NCI-H510A treated with DMSO at 0.1 percent for 48 hours (cell line): ENCODE measurements around the gene RPH3AL.

Experiments used
- DNase-seq: peaks from one replicate; lab custom pipeline; 2025; lab: John Stamatoyannopoulos, UW

Gene RPH3AL

DNA sequence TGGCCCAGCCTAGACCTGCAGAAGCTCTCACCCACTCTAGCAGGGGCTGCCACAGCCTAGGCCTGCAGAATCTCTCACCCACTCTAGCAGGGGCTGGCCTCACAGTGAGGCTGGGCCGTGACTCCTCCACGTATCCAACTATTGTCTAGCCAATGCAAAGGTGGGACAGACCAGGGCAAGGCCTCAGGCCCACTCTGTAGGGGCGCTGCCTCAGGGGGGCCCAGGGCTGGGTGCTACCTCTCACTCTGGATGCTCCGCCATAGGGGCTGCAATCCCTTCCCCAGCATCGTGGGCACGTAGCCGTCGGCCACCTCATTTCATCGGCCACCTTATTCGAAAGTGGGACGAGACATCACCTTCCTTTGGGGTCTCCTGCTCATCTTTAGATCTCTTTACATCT, 51.7 kb downstream of the RPH3AL start:
- no peak for DNase-seq

DNA sequence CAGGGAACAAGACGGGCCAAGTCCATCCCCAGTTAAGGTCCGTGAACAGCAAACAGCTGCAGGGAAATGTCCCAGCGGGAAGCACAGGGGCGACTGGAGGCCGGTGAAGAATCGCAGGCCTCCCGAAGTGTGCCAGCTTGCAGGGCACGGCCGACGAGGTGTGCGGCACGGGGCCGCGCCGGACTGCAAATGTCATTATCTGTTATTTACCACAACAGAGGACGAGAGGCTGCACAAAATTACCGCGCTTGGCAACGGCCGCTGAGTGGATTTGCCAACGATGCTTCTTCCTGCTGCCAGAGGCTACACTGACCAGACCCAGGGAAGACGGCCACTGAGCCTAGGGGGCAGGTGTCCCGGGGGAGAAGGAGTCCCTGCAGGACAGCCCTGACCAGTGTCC, 53.1 kb downstream of the RPH3AL start:
- no peak for DNase-seq

DNA sequence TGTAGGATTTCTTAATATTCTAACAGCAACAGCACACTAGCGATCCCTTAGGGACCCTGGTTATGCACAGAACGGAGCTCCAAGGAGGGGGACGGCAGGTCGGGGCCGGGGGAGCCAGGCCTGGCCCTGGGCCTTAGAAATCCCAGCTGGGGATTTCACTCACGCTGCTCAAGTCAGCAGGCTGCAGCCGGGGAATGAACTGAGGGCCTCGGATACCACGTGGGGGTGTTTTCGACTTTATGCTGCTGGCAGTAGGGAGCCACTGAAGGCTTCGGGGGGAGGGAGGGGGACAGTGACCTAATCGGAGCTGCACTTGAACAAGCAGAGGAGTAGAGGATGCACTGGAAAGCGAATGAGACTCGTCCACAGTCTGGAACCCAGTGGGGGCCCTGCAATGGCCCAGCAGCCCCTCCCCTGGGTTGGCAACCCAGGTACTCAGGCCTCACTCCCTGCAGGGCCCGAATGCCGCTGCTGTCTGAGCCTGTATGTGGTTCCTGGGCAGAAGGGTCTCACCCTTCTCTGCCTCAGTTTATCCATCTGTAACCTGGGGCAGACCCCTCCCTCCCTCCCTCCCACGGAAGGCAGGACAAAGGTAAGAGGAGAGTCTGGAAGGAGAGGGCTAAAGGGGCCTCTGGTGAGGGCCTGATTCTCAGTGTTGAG, 53.7 kb downstream of the RPH3AL start:
- no peak for DNase-seq

- no peak for DNase-seq
Measured at GRCh38 chr17:297758-298157, 54.8 kb downstream of the RPH3AL start.

DNA sequence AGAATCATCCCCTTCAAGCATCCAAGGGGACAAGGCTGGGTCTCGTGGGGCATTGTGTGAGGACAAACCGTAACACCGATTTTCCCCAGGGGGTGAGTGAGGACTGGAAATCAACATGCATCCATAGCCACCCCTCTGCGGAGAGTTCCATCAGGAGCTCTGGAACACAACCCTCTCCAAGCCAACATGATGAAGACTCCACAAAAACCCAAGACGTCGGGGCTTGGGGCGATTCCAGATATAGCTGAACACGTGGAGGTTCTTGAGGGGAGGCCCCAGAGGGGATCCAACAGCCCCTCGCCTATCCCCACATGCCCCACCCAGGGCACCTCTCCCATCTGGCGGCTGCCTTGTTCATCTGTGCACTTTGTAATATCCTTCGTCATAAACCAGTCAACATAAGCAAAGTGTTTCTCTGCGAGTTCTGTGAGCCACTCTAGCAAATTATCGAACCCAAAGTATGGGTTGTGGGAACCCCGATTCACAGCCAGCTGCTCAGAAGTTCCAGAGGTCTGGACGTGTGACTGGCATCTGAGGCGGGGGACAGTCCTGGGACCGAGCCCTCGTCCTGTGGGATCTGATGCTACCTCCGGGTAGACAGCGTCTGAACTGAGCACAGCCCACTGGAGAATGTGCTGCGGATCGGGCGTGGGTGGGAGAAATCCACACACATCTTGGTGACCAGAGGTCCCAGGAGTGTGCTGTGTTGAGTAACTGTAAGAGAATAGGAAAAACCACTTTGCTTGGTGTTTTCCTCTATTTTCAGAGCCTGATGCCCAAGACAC, 55.5 kb downstream of the RPH3AL start:
- DNase-seq = no peak

DNA sequence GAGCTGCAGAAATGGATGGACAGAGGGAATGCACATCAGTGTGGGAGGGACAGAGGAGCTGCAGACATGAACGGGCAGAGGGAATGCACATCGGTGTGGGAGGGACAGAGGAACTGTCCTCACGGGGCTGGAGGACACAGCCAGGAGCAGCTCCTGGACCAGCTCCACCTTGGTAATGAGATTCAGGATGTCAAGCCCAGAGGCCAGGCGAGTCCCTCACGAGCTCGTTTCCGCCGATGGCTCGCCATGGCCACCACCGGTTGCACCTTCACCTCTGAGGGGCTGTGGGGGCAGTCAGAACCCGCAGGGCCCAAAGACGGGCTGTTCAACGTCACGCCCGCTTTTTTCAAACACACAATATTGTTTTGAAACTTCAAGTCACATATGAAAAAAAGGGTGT, 56.2 kb downstream of the RPH3AL start:
- no peak for DNase-seq

DNA sequence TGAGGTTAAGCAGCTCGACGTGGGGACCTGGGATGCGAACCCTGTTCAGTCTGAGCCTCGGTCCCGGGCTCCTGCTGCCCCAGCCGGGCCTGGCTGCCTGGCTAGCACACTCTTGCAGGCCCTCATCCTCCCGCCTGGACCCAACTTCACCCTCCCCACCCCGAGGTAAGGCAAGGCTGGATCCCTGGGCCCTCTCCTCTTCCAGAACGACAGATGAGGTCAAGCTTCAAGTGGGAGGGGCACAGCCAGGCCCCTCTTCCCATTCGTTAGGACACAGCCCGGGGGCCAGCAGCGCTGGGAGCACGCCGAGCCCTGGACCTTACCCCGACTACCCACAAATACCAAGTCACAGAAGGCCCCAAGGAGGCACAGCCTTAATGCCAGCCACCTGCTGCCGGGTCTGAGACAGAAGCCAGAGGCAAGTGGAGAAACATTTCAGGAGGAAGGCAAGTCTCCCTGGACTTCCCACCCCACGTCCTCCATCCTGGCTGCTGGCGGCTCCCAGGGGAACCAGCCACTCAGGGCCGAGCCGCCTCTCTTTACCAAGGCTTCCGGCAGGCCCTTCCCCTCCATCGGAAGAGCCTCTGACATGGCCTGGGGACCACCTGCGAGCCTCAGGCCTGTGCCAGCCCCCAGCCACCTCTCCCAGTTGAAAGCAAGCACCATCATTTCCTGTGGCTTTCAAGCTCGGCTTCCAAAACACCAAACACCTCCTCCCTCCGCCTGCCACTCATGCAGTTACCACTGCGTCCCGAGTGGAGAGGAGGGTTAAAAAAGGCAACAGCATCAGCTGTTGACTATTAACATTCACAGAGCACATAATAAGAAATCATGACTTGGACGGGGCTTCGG, 59.9 kb downstream of the RPH3AL start:
- no peak for DNase-seq

- no peak for DNase-seq
Measured at GRCh38 chr17:292016-292415, 60.6 kb downstream of the RPH3AL start.

GRCh38 chr17:291587-291986, 61.0 kb downstream of the RPH3AL start:
- DNase-seq = no peak

GRCh38 chr17:290626-291025, 62.0 kb downstream of the RPH3AL start:
- no peak for DNase-seq

DNA sequence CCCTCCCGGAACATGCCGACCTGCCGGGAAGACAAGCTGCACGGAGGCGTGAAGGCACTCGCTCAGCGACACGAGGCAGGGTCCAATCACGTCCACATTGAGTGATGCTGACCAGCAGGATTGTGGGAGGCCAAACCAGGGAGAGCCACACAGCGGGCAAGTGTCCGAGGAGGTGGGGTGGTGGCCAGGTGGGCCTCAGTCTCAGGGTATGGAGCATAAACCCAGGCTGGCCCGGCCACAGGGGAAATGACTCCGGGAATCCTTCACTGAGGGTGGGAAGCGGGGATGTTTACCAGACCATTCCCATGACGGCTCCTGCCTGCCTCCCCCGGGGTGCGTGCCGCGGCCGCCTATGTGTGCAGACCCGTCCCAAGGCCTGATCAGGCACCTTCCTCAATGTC, 62.5 kb downstream of the RPH3AL start:
- DNase-seq = no peak

DNA sequence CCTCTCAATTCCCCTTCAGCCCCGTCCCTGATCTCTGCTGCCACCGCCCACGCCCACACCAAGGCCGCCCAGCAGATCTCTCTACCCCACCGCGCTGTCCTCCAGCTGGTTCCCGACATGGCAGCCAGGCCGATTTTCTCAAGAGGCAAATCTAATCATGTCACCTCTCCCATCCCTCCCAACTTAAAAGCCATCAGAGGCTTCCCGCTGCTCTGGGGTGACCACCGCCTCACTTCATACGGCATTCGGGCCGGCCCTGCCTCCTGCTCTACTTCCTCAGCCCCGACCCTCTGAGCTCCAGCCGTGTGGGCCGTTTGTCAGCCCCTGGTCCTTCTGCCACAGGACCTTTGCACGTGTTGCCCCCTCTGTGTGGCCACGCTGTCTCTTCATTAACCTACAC, 63.2 kb downstream of the RPH3AL start:
- DNase-seq = no peak

- DNase-seq = no peak
Measured at GRCh38 chr17:288802-289356, 63.7 kb downstream of the RPH3AL start.

DNA sequence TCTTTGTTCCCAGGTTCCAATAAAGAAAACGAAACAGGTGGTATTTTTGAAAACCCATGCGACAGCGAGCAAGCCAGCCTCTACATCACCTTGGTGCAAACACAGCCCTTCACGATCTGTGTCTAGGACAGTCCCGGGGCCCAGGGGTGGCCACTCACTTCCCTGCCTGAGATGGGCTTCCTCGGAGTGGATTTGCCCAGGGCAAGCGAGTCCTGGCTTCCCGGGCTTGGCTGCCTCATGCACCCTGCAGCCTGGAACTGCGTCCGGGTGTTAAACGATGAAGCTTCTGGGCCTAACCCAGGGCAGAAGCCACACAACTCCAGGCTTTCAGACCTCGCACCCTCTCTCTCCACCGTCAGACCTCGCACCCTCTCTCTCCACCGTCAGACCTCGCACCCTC, 66.0 kb downstream of the RPH3AL start:
- no peak for DNase-seq

GRCh38 chr17:285751-286422, 66.7 kb downstream of the RPH3AL start:
- DNase-seq = no peak

DNA sequence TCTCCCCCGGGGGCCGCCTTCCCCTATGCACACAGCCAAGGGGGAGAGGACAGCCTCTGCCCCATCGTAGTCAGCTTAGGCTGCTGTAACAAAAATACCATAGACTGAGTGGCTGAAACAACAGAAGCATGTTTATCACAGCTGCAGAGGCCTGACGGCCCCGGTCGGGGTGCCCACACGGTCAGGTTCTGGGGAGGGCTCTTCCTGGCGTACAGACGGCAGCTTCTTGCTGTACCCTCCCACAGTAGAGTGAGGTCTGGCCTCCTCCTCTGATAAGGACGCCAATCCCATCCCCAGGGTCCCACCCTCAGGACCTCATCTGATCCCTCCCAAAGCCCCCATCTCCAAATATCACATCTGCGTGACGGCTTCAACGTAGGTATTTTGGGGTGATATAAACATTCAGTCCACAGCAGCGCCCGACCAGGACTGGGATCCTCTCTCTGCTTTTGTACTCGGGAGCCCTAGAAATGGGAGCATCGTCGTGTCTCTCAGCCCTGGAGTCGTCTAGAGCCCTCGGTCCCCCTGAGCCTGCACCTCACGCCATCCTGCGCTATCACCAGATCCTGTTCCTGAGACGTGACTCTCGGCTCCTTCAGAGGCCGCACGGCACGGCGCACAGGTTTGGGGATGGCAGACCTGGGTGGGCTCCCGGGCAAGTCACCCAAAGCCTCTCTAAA, 67.8 kb downstream of the RPH3AL start:
- no peak for DNase-seq

DNA sequence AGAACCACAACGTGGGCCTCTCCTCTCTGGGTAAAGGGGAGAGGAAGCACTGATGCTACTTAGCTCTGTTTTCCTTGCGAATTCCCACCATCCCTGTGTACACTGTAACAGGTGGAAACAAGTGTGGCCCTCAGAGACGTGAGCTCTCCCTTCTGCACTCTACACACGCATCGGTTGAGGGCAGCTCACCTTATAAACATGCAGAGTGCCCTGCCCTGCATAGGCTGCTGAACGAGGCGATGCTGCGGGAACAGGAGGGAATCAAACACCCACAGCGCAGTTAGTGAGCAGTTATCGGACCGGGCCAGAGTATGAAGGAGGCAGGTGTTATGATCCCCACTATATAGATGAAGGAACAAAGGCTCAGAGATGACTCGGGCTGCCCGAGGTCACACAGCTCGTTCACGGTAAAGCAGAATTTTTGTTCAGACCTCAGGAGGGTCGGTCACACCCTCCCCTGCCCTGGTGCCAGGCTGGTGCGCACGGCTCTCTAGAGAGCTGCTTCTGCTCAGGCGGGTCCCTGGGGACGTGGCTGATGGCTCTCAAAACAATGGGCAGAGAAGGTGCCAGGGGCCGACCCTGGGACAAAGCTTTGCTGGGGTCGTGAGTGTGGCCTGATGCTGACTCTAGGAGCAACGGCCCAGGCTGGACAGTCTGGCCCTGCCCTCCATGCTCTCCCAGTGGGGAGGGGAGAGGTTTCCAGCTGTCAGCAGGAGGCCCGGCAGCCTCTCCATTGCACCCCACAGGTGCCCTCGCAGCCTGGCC, 68.5 kb downstream of the RPH3AL start:
- DNase-seq = no peak

GRCh38 chr17:282912-283882, 69.4 kb downstream of the RPH3AL start:
- DNase-seq = no peak
